Mesendoderm (in vitro differentiated cells): ENCODE data around the gene CARS2.

ENCODE experiments used
- DNase-seq: peaks from one replicate; pipeline ENCODE4 v3.0.0; 2013
- H2AK5ac ChIP-seq: 2 replicates; pipeline ENCODE4 v1.6.1; 2013; ENCODE audit warnings: low read length, inconsistent platforms
- H2BK120ac ChIP-seq: 2 replicates; pipeline ENCODE4 v1.6.1; 2013; ENCODE audit warnings: low read depth, mild to moderate bottlenecking, low read length, moderate library complexity, mixed read lengths
- H2BK15ac ChIP-seq: replicated peaks from 2 replicates; pipeline ENCODE4 v1.6.1; 2013; ENCODE audit warnings: low read depth, mild to moderate bottlenecking, moderate library complexity
- H2BK5ac ChIP-seq: 2 replicates; pipeline ENCODE4 v1.6.1; 2013; ENCODE audit warnings: low read length, inconsistent platforms
- H3K18ac ChIP-seq: 2 replicates; pipeline ENCODE4 v1.6.1; 2013; ENCODE audit warnings: mild to moderate bottlenecking, low read length, mixed read lengths
- H3K23ac ChIP-seq: one replicate; pipeline ENCODE4 v1.6.1; 2013; ENCODE audit warnings: low read length
- H3K27ac ChIP-seq: 2 replicates; pipeline ENCODE4 v1.5.1; 2013; ENCODE audit warnings: low read depth, mild to moderate bottlenecking, inconsistent platforms, low read length, moderate library complexity
- H3K27me3 ChIP-seq: 2 replicates; pipeline ENCODE4 v1.6.1; 2013; ENCODE audit warnings: low read length, control low read depth, mild to moderate bottlenecking, inconsistent platforms; ENCODE audit not compliant: insufficient read depth, poor library complexity
- H3K36me3 ChIP-seq: 2 replicates; pipeline ENCODE4 v1.6.1; 2013; ENCODE audit warnings: low read length, inconsistent platforms; ENCODE audit not compliant: control insufficient read depth, insufficient read depth
- H3K4ac ChIP-seq: one replicate; pipeline ENCODE4 v1.6.1; 2013; ENCODE audit warnings: low read depth, mild to moderate bottlenecking, low read length, moderate library complexity
- H3K4me1 ChIP-seq: 2 replicates; pipeline ENCODE4 v1.6.1; 2013; ENCODE audit warnings: low read depth, low read length, inconsistent platforms; ENCODE audit not compliant: control insufficient read depth
- H3K4me2 ChIP-seq: 2 replicates; pipeline ENCODE4 v1.6.1; 2013; ENCODE audit warnings: low read length
- H3K4me3 ChIP-seq: 2 replicates; pipeline ENCODE4 v1.5.1; 2013; ENCODE audit warnings: mild to moderate bottlenecking, low read length
- H3K56ac ChIP-seq: one replicate; pipeline ENCODE4 v1.6.1; 2013; ENCODE audit warnings: low read length
- H3K79me1 ChIP-seq: 2 replicates; pipeline ENCODE4 v1.6.1; 2013; ENCODE audit warnings: low read length, inconsistent platforms
- H3K79me2 ChIP-seq: 2 replicates; pipeline ENCODE4 v1.6.1; 2013; ENCODE audit warnings: mild to moderate bottlenecking, low read length; ENCODE audit not compliant: control insufficient read depth, insufficient read depth
- H3K9ac ChIP-seq: 2 replicates; pipeline ENCODE4 v1.6.1; 2013; ENCODE audit warnings: low read length, inconsistent platforms
- H4K5ac ChIP-seq: one replicate; pipeline ENCODE4 v1.6.1; 2013; ENCODE audit warnings: low read length
- H4K8ac ChIP-seq: one replicate; pipeline ENCODE4 v1.6.1; 2013; ENCODE audit warnings: low read depth, mild to moderate bottlenecking, control low read depth, low read length, moderate library complexity
- WGBS: extraction: QIAGEN DNeasy Blood & Tissue Kit; methylation state at CpG from one replicate; pipeline ENCODE4 v1.1.7; 2013; ENCODE audit warnings: low lambda C conversion rate, missing lambda C conversion rate; ENCODE audit not compliant: insufficient coverage; ENCODE audit errors: extremely low coverage; 5-methylcytosine and 5-hydroxymethylcytosine counted together

The CARS2 gene

DNA sequence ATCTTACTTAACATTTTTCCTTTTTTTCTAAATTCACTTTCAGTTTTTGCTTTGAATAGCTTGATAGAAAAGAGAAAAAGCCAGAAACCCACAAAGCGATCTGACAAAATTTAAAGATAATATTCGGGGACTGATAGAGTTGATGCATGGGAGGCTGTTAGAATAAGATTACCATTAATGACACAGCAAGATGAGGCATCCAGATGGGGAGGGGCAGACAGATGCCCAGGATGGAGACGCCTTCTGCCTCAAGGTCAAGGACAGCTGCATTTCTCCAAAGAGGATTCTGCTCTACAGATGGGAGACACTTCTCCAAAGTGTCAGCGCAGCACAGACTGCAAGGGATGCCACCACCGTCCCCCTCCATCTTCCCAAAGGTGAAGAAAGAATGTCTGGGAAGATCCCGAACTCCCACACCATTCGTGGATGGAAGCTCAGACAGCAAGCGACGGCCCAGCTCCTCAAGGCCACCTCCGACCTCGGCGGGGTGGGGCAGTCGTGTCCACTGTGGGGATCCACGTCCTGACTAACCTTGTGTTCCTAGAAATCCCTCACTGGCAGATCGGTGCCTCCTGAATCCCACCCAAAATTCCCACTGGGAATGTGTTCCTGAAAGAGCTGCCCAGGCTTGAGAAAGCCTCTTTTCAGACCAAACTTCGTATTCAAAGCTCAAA lies 57.6 kb downstream of the CARS2 start:
- DNase-seq: no peak
- no peak overlapping the region for H2AK5ac ChIP-seq
- H3K79me1 ChIP-seq: no peaks in the 10 kb centered on the region
- no peak overlapping the region for H2BK15ac ChIP-seq
- H4K8ac ChIP-seq: no peak overlapping the region
- no CpG with 5 or more reads among the region's 16 CpGs for WGBS
- H3K56ac ChIP-seq: no peak overlapping the region
- H3K4ac ChIP-seq: no peak overlapping the region
- H3K4me3 ChIP-seq: no peak overlapping the region
- no peaks in the 10 kb centered on the region for H3K27me3 ChIP-seq
- H2BK5ac ChIP-seq: no peak overlapping the region
- no peak overlapping the region for H2BK120ac ChIP-seq
- H3K4me1 ChIP-seq: no peaks in the 10 kb centered on the region
- H4K5ac ChIP-seq: no peak overlapping the region
- no peaks in the 10 kb centered on the region for H3K79me2 ChIP-seq
- H3K18ac ChIP-seq: no peak overlapping the region
- peaks cover 1% of the 10 kb centered on the region for H3K36me3 ChIP-seq
- H3K27ac ChIP-seq: no peak overlapping the region
- no peak overlapping the region for H3K9ac ChIP-seq
- H3K4me2 ChIP-seq: no peak overlapping the region
- no peak overlapping the region for H3K23ac ChIP-seq

- no peak overlapping the region for H2AK5ac ChIP-seq
- no peak overlapping the region for H3K18ac ChIP-seq
- H3K79me1 ChIP-seq: no peaks in the 10 kb centered on the region
- no peak overlapping the region for H3K4ac ChIP-seq
- no peak overlapping the region for H4K5ac ChIP-seq
- no peak overlapping the region for H3K23ac ChIP-seq
- no peak overlapping the region for H2BK15ac ChIP-seq
- no peaks in the 10 kb centered on the region for H3K79me2 ChIP-seq
- no peak overlapping the region for H3K4me3 ChIP-seq
- WGBS: no CpG with 5 or more reads among the region's 10 CpGs
- no peaks in the 10 kb centered on the region for H3K27me3 ChIP-seq
- no peak overlapping the region for H4K8ac ChIP-seq
- peaks cover 1% of the 10 kb centered on the region for H3K36me3 ChIP-seq
- no peak for DNase-seq
- no peaks in the 10 kb centered on the region for H3K4me1 ChIP-seq
- no peak overlapping the region for H3K4me2 ChIP-seq
- no peak overlapping the region for H3K56ac ChIP-seq
- no peak overlapping the region for H2BK5ac ChIP-seq
- H2BK120ac ChIP-seq: no peak overlapping the region
- H3K27ac ChIP-seq: no peak overlapping the region
- H3K9ac ChIP-seq: no peak overlapping the region
Observed at GRCh38 chr13:110647365-110647737, 58.6 kb downstream of the CARS2 start.

DNA sequence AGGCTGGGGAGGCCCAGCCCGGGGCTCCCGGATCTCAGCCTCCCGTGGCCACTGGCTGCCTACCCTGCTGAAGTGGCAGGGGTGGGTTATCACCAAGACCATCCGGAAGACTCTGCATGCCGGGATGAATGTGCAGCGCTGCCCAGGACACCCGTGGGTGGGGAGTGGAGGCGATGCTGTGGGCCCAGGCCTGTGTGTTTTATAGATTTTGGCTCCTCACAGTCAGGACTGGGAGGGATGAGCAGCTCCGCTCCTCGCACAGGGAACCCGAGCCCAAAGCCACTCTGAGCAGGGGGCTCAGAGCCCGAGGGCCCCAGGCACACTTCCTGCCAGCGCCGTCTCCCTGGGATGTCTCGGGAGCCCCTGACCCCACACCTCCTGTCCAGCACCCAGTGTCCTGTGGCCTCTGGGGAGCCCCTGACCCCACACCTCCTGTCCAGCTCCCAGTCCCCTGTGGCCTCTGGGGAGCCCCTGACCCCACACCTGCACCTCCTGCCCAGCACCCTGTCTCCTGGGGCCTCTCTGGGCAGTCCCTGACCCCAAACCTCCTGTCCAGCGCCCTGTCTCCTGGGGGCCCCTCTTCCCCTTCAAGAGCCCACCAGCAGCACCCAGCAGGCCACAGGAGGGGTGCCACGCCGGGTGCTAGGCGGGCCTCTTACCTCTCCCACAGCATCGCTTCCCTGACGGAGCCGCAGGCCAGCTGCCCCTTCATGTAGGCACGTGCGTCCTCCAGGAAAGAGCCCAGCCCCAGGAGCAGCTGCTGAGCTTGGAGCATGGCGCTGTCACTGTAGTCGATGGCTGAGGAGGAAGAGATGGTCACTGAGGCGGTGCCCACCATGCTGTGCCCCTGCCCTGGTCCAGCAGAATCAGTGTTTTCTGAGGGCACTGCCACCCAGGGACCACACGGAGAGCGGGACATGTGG lies 59.2 kb downstream of the CARS2 start:
- no peaks in the 10 kb centered on the region for H3K27me3 ChIP-seq
- no peaks in the 10 kb centered on the region for H3K4me1 ChIP-seq
- no peak overlapping the region for H2AK5ac ChIP-seq
- H3K4me3 ChIP-seq: no peak overlapping the region
- no peak overlapping the region for H4K8ac ChIP-seq
- no peak overlapping the region for H3K23ac ChIP-seq
- H3K27ac ChIP-seq: no peak overlapping the region
- DNase-seq: no peak
- peaks cover 1% of the 10 kb centered on the region for H3K36me3 ChIP-seq
- no peak overlapping the region for H3K4me2 ChIP-seq
- no peak overlapping the region for H2BK5ac ChIP-seq
- H2BK15ac ChIP-seq: no peak overlapping the region
- H3K9ac ChIP-seq: no peak overlapping the region
- no peak overlapping the region for H4K5ac ChIP-seq
- H3K56ac ChIP-seq: no peak overlapping the region
- WGBS: no CpG with 5 or more reads among the region's 29 CpGs
- no peaks in the 10 kb centered on the region for H3K79me1 ChIP-seq
- H3K4ac ChIP-seq: no peak overlapping the region
- H2BK120ac ChIP-seq: no peak overlapping the region
- no peaks in the 10 kb centered on the region for H3K79me2 ChIP-seq
- no peak overlapping the region for H3K18ac ChIP-seq

- H3K4me1 ChIP-seq: no peaks in the 10 kb centered on the region
- no peaks in the 10 kb centered on the region for H3K79me2 ChIP-seq
- no peak overlapping the region for H2BK120ac ChIP-seq
- H3K36me3 ChIP-seq: peaks cover 6% of the 10 kb centered on the region
- H2AK5ac ChIP-seq: no peak overlapping the region
- no peak overlapping the region for H2BK15ac ChIP-seq
- H4K8ac ChIP-seq: no peak overlapping the region
- H3K79me1 ChIP-seq: peaks cover 2% of the 10 kb centered on the region
- H3K18ac ChIP-seq: no peak overlapping the region
- no peak for DNase-seq
- H3K23ac ChIP-seq: no peak overlapping the region
- H3K56ac ChIP-seq: no peak overlapping the region
- no peak overlapping the region for H3K27ac ChIP-seq
- no peak overlapping the region for H4K5ac ChIP-seq
- no peaks in the 10 kb centered on the region for H3K27me3 ChIP-seq
- H3K4me2 ChIP-seq: no peak overlapping the region
- no peak overlapping the region for H3K9ac ChIP-seq
- H3K4ac ChIP-seq: no peak overlapping the region
- no peak overlapping the region for H3K4me3 ChIP-seq
- no peak overlapping the region for H2BK5ac ChIP-seq
- WGBS: no CpG with 5 or more reads among the region's 15 CpGs
Observed at GRCh38 chr13:110645750-110646149, 60.2 kb downstream of the CARS2 start.

GRCh38 chr13:110644892-110645521 lies 60.9 kb downstream of the CARS2 start:
- Histone ChIP-seq H3K4me1 (no peaks in the 10 kb centered on the region), H2AK5ac (no peak overlapping the region), H3K18ac (no peak overlapping the region), H3K4ac (no peak overlapping the region), H2BK15ac (no peak overlapping the region), H4K8ac (no peak overlapping the region), H2BK120ac (no peak overlapping the region), H3K27me3 (no peaks in the 10 kb centered on the region), H3K27ac (no peak overlapping the region), H3K23ac (no peak overlapping the region), H3K56ac (peak overlapping the region; percentile 12), H3K4me2 (no peak overlapping the region), H4K5ac (no peak overlapping the region), H2BK5ac (no peak overlapping the region), H3K9ac (no peak overlapping the region), H3K4me3 (no peak overlapping the region), H3K36me3 (peaks cover 6% of the 10 kb centered on the region), H3K79me2 (no peaks in the 10 kb centered on the region), H3K79me1 (peaks cover 2% of the 10 kb centered on the region)
- WGBS: no CpG with 5 or more reads among the region's 28 CpGs
- peak; percentile 92 for DNase-seq
